GM19099 (cell line): ENCODE measurements around the gene PCDHGA5.

ENCODE experiments used
- POLR2A ChIP-seq: IDR thresholded peaks from 3 replicates; pipeline ENCODE4 v1.6.1; 2011; ENCODE audit warnings: low read depth; ENCODE audit not compliant: insufficient read length; ENCODE audit errors: extremely low read depth

The PCDHGA5 gene

DNA sequence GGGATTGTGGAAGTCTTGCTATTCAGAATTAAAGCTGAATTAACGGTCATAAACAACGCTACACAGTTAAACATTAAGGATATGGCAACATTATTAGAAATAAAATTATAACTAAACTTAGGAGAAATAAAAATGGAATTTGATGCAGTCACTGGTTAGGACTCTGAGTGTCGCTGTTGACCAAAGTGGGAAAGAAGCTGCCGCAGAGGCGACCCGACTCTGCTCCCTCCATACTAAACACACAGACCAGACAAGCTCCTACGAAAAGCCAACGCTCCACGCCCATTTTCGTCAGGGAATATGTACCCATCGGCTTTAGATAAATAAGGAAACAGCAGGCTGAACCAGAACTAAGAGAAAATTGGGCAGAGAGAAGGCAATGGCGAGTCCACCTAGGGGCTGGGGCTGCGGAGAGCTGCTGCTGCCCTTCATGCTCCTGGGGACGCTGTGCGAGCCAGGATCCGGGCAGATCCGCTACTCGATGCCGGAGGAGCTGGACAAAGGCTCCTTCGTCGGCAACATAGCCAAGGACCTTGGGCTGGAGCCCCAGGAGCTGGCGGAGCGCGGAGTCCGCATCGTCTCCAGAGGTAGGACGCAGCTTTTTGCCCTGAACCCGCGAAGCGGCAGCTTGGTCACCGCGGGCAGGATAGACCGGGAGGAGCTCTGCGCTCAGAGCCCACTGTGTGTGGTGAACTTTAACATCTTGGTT lies at the start of gene PCDHGA5:
Gene PCDHGA5, plus strand, starts transcription at position 211 of the 709 bp plus-strand sequence. Its CDS starts 169 bp downstream, at position 380.
- no peak for TF ChIP-seq POLR2A

DNA sequence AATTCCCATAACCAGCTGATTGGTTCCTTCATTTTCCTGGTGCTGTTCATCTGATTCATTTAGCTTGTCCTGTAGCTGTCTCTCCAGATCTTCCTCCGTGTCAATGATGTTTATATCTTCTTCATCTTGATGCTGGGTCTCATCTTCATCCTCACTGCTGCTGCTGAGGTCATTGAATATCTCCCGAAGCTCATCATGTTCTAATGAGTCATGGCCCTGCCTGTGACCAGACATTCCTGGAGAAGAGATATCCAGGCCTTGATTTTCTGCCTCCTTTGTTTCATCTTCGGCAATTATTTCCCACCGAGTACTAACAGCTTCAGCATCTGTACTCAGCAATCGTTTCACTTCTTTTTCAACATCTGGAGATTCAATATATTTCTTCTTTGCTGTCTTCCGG lies 44.8 kb upstream of the PCDHGA5 start:
- no peak for TF ChIP-seq POLR2A

DNA sequence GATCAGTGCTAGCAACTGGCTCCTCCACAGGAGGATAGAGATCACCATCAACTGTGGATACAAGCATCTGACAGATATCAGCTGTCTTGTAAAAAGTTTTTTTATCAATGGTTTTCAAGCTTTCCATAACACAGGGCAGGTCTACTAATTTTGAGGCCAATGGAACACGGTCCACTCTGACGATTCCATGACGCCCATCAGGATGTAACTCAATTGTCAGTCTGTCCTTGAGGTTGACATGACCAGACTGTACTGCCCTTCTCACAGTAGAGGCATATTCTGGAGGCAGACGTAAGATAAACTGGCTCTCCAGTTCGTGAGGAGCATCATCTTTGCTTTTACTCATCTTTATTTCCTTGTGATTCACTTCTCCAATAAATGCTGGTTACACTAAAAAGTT lies 44.3 kb upstream of the PCDHGA5 start:
- TF ChIP-seq POLR2A, result no peak

DNA sequence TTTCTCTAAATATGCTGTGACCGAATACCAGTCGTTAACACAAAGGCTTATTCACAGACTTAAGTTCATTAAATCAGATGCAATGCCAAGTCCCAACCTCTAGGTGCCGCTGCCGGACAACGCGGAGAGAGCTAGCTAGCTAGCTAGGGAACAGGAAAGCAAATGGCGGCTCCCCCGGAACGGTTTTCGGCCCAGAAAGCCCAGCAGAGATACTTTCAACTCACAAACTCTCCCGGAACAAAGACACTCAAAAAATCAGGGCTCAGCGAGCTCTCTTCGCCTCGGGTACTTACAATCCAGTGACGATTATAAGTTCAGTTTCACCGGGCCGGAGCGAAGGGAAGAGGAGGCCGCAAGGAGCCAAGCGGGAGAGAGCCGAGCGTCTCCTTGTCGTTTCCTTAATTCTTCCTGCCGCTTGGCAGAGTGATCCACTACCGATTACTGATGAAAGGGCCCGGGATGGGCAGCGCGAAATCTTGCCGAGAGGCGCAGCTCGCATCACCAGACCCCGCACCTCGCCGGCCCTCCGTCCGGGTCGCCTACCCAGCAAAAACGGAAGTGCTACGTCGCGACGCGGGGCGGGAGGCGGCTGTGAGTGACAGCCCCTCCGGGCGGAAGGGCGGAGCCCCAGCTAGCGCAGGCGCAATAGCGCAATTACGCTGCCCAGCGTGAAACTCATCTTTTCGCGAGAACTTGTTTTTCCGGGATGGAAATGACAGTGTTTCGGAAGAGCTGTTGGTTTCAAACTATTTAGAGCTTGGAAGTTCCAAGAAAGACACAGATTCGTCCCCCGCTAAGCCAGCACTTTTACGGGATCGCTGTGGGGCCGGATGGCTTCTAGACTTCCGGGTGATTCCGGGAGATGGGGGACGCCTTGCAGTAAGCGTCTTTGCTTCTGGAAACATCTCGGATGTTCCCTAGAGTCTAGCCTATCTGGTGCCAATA lies 43.5 kb upstream of the PCDHGA5 start, which contains the start of gene TAF7:
Gene TAF7, minus strand, starts transcription at position 560 of the 945 bp plus-strand sequence. CDS start 740 bp downstream, outside the sequence.
- TF ChIP-seq POLR2A, result peak; percentile 98

DNA sequence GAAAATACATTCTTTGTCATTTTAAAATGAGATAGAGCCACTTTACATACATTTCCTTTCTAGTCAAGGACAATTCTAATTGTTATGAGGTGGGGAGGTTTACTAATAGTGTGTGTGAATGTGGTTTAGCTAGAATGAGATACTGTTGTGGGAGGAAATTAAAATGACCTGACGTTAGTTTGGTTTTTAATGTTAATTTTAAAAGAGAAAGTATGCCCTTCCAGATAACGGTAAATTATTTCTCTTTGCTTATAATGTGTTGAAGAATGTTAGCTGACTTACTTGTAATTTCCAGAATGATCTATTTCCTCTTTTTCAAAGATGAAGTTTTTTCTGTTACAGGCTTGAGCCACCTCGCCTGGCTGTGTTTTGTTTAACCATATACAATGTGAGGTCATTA lies 41.7 kb upstream of the PCDHGA5 start:
- no peak for TF ChIP-seq POLR2A

DNA sequence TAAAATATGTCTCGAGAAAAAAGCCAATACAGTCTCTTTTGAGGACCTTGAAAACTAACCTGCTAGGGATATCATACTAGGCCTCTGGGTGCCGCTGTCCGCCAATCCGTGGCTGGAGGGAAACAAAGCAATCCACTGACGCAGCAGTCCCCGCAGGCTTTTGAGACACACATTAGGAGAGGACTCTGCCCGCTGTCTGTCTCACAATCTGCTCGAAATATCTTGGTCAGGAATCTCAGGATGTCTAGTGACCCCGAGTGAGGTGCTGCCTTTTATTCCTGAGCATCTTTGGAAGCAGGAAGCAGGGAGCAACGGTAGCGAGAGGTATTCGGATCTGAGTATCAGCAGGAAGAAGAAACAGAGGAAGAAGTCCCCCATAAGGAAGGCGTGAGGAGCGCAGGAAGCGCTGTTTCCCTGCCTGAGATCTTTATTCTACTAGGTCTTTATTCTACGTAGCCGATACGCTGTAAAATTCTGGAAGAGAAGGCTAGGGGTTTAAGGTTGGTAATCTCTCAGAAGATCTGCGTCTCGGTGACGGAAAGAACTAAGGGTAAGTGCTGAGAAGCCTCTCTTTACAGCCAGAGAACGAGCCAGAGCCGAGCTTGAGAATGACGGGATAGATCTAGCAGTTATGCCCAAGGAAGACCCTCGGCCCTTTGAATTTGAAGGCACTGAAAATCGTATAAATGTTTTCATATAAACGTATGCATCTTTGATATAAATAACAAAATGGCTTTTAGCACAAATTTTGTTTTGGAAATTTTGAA lies 37.7 kb upstream of the PCDHGA5 start:
- peak; percentile 40 for TF ChIP-seq POLR2A

DNA sequence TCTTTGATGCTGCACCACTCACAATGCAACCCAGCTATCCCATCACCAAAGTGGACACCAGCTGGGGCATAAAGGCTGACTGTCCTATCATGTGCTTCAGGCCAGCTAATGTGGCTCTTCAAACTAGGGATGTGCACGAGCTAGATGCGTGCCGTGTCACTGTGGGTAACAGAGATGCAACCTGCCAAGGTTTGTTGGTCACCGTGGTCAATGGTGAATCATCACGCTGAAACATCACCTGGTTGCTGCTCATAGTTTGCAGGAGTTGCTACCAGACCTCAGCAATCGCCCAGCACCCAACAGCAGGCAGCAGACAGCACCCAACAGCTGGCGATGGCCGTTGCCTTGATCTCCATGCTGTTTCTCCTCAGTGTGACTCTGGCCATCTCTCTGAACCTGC lies 35.7 kb upstream of the PCDHGA5 start:
- TF ChIP-seq POLR2A, result no peak

DNA sequence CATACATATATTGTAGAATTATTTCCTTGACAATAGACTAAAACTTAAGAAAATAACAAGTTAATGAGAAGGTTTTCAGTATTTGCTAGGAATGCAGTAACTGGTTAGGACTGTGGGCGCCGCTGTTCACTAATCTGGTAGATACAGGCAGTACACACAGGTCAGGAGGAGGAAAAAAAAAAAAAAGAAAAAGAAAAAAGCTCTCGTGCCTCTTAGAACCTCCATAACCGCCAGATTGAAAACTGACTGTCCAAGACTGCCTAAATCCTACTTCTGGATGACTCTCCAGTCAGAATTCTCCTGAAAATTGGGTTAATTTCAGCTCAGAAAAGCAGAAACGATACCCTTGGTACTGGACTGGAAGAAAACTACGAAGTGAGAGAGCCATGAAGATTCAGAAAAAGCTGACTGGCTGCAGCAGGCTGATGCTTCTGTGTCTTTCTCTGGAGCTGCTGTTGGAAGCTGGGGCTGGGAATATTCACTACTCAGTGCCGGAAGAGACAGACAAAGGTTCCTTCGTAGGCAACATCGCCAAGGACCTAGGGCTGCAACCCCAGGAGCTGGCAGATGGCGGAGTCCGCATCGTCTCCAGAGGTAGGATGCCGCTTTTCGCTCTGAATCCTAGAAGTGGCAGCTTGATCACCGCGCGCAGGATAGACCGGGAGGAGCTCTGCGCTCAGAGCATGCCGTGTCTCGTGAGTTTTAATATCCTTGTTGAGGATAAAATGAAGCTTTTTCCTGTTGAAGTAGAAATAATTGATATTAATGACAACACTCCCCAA lies 33.5 kb upstream of the PCDHGA5 start, which contains the start of gene PCDHGA1:
Gene PCDHGA1, plus strand, starts transcription at position 216 of the 782 bp plus-strand sequence.
- no peak for TF ChIP-seq POLR2A

DNA sequence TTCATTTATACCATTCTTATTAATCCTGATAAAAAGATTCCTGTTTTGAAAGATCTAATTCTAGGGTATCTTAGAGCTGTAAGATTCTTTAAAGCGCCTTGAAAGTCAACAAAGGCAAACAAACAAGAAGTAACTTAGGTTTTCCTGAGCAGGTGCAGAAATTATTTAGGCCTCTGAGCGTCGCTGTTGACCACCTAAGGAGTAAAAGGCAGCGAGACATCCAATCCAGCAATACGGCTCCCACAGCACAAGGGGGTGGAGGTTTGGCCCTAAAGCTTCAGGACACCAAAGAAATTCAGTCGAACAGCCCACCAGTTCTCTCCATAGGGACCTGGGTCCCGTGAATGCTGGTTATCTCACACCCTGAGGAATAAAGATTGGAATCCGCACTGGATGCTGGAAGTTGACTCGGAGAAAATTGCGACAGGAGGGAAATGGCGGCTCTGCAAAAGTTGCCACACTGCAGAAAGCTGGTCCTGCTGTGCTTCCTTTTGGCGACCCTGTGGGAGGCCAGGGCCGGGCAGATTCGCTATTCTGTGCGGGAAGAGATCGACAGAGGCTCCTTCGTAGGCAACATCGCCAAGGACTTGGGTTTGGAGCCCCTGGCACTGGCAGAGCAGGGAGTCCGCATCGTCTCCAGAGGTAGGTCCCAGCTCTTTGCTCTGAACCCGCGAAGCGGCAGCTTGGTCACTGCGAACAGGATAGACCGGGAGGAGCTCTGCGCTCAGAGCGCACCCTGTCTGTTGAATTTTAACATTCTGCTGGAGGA lies 25.2 kb upstream of the PCDHGA5 start, which contains the start of gene PCDHGA2:
Gene PCDHGA2, plus strand, starts transcription at position 223 of the 769 bp plus-strand sequence.
- no peak for TF ChIP-seq POLR2A

DNA sequence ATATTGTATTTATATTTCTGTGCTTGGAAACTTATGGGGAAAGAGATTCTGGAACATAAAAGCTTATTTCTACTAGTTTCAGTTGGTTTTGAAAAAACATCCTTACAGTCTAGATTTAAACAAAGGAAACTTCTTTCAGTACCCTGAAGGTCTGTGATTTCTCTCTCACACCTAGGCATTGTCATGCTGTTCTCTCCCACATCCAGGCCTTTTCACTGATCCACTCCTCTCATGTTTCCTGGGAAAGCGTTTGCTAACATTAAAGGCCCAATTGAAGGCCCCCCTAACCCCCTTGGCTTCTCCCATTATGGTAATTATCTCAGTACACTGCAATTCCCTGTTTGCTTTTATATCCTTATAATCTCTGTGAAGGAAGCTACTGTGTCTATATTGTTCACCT lies 21.2 kb upstream of the PCDHGA5 start:
- TF ChIP-seq POLR2A, result no peak

DNA sequence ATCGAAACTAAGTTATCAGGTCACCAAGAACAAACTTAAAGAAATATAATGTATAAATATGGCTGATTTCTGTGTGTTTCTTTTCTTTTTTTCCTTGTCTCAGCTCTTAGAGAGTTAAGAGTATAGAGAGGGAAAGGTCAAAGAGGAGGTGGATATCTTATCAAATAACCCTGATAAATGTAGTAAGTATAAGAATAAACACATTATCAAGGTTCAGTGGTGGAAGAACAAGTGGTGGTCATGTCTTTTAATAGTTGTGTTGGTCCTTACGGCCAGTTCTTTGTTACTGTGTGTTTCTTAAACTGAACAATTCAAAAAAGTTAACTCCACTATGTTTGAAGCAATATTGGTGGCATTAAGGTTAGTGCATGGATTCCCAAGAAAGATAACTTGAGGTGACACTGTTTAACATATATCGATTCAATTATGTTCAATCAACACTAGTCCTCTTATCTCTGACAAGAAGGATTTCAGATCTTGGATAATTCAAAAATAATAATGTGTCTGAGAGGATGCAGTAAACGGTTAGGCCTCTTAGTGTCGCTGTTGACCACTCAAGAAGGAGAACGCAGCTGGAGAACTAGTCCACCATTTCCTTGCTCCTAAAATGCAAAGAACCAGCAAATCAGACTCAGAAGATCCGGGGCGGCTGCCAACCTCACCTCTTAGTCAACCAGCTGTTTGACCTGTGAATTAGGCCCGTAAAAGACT lies 20.6 kb upstream of the PCDHGA5 start, which contains the start of gene PCDHGA3:
Gene PCDHGA3, plus strand, starts transcription at position 588 of the 711 bp plus-strand sequence. CDS start 205 bp downstream, outside the sequence.
- no peak for TF ChIP-seq POLR2A

DNA sequence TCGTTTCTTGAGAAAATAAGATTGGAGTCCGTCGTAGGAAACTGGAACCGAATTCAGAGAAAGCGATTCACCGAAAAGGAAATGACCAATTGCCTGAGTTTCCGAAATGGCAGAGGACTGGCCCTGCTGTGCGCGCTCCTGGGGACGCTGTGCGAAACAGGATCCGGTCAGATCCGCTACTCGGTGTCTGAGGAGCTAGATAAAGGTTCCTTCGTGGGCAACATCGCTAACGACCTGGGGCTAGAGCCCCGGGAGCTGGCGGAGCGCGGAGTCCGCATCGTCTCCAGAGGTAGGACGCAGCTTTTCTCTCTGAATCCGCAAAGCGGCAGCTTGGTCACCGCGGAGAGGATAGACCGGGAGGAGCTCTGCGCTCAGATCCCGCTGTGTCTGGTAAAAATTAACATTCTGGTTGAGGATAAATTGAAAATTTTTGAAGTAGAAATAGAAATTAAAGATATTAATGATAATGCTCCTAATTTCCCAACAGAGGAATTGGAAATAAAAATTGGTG lies 20.0 kb upstream of the PCDHGA5 start:
- no peak for TF ChIP-seq POLR2A

DNA sequence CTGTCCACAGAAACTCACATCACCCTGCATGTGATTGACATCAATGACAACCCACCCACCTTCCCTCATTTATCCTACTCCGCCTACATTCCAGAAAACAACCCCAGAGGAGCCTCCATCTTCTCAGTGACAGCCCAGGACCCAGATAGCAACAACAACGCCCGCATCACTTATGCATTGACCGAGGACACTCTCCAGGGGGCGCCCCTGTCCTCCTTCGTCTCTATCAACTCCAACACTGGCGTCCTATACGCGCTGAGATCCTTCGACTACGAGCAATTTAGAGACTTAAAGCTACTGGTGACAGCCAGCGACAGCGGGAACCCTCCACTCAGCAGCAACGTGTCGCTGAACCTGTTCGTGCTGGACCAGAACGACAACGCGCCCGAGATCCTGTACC lies 18.6 kb upstream of the PCDHGA5 start:
- no peak for TF ChIP-seq POLR2A
